GF-D8 (cell line): ENCODE data around the gene TBX2.

Experiments
- DNase-seq: peaks from one replicate; lab custom pipeline; 2025; lab: John Stamatoyannopoulos, UW

Gene TBX2

DNA sequence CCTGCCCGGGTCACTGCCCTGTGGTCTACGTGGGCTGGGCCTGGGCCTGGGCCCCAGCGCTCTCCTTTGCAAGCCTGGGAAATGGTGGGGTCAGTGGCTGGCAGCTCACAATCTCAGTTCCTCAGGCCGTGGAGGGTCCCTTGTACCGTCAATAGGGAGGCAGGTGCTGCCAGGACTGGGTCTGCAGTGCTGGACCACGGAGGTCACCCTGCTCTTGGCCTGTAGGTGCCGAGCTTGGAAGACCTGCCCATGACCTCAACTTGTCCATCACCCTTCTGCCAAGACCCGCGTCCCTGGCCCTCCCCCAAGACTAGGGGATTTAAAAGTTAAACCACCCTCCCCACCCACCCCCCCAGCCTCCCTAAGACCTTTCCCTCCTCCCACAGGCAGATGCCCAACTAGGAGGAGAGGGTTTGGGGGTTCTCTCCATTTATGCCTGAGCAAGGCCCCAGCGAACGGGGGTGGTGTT is 2.5 kb downstream of the TBX2 start:
- no peak for DNase-seq

DNA sequence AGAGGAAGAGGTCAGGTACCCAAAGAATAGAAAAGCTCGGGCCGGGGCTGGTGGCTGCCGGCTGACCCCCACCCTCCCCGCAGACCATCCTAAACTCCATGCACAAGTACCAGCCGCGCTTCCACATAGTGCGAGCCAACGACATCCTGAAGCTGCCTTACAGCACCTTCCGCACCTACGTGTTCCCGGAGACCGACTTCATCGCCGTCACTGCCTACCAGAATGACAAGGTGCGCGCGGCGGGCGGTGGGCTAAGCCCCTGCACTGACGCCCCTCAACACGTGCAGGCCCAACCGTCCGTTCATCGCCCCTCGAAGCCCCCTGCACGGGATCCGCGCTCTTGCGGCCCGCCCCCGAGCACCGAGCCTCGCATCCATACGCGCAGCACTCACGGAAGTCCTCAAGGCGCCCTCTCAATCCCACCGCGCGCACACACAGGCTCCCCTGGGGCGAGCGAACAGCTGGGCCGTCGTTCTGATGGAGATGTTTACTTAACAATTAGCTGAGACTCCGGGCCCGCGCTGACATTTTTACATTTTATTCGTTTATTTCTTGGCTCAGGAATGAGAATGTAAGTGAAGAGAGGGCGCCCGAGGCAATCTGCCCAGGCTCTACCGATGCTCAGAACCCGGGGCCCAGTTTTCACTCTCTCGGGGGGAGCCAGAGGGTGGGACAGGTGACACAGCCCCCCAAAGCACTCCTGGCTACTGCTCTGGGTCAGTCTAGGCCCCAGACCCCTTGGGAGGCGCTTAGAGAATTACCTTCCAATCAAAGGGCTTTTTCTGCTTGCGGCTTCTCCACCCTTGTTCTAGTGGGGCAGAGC is 3.5 kb downstream of the TBX2 start:
- no peak for DNase-seq

DNA sequence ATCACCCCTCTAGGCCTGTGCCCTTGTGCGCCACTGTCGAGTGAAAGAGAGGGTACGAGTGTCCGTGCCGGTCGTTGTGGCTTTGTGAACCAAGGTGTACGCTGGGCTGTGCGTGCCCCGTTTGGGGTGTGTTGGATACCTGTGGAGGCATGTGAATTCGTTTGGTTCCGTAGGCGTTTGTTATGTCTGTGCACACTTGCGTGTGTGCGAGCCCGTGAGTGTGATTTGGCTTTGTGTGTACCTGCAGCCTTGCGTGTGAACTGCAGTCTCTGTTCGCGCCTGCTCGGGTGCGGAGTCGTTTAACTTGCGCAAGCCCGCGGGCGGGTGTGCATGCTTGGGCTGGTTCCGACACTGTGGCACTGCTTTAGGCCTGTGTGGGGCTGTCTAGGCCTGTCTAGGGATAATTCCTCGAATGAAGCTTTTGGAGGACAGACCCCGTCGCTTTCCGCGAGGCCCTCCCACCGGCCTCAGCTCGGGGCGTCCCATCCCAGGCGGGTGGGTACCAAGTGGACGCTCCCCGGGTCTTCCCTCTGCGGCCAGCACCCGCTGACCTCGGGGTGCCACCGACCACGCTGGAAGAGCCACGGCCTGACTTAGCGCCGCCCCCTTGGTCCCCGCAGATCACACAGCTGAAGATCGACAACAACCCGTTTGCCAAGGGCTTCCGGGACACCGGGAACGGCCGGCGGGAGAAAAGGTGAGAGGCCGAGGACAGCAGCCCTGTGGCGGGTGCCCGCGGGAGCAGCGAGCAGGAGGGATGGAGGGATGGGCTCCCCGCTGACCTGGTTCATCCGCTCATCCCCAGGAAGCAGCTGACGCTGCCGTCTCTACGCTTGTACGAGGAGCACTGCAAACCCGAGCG is 4.4 kb downstream of the TBX2 start:
- DNase-seq = no peak

DNA sequence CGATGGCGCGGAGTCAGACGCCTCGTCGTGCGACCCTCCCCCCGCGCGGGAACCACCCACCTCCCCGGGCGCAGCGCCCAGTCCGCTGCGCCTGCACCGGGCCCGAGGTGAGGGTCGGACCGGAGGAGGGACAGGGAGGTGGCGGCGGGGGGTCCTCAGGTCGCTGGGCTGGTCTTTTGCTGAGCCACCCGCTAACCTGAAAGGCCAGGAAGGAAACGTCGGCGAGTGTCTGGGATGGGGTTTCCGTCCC is 4.9 kb downstream of the TBX2 start:
- DNase-seq = no peak

DNA sequence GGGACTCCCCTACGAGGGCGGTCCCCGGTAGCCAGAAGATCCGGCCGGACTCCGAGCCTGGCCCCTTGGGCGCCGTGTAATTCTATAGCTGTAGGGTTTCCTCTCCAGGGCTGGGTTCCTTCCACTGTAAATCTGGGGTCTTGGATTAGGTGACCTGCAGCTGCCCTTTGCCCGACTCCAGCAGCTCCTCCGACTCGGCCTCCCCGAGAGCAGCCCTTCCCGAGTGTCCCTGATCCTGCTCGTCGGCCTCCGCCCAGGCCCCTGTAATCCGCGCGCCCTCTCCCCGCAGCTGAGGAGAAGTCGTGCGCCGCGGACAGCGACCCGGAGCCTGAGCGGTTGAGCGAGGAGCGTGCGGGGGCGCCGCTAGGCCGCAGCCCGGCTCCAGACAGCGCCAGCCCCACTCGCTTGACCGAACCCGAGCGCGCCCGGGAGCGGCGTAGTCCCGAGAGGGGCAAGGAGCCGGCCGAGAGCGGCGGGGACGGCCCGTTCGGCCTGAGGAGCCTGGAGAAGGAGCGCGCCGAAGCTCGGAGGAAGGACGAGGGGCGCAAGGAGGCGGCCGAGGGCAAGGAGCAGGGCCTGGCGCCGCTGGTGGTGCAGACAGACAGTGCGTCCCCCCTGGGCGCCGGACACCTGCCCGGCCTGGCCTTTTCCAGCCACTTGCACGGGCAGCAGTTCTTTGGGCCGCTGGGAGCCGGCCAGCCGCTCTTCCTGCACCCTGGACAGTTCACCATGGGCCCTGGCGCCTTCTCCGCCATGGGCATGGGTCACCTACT is 5.5 kb downstream of the TBX2 start:
- DNase-seq = no peak

DNA sequence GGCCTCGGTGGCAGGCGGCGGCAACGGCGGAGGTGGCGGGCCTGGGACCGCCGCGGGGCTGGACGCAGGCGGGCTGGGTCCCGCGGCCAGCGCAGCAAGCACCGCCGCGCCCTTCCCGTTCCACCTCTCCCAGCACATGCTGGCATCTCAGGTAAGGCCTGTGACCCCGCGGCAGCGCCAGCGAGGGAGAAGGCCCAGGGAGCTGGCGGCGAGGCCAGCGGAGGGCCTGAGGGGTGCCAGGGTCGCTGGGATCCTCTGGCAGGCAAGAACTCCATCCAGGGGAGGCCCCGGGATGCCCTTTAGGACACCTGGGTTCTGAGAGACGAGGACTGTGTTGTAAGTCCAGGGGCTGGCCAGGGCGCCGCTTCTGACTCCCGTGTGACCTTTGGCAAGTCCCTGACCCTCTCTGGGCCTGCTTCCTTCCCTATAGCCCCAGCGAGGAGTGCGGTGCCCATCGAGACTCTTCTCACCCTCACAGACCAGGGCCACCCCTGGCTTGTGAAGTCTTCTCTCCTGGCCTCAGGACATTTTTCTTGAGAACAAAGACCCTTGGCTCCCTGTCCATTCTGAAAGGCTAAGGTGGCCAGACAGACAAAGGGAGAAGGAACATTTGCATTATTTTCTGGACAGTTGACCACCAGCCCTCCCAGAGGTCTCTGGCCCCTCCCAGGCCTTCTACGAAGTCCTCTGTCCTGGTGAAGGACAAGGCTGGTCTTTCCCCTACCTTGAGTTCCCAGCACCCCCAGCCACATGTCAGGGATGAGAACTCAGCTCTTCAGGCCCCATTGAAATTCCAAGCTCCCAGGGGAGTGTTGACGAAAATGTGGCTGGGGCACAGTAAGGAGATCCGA is 6.3 kb downstream of the TBX2 start:
- DNase-seq = no peak

DNA sequence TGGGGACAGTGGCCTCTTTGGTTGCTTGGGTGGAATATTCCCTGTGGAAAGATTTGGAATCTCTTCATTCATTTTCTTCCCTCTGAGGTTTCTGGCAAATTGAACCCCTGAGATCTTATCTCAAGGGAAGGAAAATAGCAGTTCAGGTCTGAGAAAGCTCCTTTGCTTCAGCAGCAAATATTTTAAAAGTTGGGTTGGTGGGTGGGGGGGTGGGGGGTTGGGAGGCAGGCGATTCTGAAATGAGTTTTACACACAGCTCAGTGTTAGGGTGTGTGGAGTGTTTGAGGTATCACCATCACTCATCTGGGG is 6.8 kb downstream of the TBX2 start:
- DNase-seq = no peak

DNA sequence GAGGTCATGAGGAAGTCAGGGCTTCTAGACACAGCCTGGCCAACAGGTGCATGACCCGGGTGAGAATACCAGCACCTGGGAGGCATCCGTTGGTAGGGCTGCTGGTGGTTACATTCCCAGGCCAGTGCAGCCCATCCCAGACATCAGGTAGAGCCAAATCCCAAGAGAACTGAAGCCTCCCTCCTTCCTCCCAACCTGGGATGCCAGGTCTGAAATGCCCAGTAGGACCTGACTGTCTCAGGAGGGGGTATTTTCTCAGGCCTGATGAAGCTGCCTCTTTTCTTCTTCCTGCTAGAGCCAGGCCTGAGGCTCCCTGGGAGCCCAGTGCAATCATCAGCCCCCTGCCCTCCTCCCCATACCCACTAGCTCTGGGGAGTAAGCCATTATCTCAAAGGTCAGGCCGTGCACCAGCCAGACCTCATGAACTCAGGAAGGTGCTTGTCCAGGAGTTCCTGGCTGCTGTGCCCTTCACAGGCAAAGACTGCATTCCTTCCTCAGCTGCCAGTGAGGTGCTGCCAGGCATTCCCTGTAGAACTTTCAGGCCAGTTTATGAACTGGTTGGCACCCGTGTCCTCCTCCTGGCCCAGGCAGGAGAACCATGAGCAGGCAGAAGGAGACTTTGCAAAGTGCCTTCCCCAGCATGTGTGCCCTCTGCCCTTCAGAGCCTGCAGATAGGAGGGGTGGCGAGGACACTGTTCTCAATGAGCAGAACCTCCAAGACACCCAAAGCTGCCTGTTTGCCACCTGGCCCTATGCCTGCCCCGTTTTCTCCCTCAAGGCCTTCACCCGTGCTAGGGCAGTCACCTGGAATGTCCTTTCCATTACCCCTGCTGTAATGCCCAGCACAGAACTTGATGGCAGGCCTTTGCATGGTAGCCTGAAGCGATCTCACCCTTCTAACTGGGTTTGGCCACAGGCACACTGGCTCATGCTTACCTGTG is 7.6 kb downstream of the TBX2 start:
- DNase-seq = no peak

DNA sequence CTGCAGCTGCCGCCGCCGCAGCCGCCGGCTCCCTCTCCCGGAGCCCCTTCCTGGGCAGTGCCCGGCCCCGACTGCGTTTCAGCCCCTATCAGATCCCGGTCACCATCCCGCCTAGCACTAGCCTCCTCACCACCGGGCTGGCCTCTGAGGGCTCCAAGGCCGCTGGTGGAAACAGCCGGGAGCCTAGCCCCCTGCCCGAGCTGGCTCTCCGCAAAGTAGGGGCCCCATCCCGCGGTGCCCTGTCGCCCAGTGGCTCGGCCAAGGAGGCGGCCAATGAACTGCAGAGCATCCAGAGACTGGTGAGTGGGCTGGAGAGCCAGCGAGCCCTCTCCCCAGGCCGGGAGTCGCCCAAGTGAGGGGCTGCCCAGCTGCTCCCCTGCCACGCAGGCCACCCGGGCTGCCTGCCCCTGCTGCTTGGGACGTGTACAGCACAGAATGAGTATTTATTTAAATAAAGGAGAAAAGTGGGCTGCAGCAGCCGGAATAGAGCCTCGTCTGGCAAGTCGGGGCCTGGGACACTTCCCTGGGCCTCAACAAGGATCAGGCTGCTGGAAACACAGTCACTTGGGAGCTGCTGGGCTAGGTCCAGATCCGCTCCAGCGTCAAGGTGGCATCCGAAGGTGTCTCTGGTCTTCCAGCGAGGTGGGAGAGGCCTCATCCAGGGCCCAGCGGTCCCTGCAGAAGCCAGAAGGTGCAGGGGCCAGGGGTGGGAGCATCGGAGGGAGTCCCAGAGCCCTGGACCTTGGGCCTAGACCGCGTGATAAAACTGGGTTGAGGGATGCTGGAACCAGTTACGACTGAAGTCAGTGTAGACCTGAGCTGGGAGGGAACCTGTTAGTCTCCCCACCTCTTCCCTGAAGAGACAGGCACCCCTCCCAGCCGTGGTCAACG is 8.8 kb downstream of the TBX2 start:
- no peak for DNase-seq

DNA sequence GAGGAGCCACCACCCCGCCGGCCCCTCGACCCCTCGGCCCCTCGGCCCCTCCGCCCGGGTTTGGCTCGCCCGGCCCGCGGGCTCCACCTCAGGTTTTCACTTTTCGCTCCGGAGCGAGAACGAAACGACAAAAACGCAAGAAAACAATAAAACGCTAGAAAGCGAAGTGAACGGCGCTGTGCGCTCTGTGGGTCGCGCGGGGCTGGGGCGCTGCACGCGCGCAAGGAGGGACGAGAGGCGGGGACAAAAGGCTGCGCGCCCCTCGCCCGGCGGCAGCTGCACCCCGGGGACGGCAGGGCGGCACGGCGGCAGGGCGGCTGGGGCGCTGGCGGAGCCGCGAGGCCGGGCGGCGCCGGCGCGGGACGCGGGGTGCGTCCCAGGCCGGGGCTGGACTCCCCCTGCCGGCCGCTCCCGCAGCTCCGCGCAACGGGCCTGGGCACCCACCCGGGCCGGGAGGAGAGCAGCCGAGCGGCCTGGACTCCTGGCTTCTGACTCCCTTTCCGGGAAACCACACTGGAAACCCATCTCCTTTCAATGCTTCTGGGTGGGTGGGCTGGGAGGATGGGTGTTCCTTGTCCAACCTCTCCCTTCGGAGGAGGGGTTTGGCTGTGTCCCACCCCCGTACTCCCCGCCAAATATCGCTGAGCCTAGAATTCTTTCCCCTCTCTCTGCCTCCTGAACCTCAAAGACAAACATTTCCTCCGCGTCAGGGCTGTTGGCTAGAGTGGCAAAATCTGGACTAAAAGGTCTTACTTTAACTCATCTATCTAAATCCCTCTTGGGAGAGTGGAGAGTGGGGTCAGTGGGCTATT is 9.9 kb downstream of the TBX2 start:
- no peak for DNase-seq

DNA sequence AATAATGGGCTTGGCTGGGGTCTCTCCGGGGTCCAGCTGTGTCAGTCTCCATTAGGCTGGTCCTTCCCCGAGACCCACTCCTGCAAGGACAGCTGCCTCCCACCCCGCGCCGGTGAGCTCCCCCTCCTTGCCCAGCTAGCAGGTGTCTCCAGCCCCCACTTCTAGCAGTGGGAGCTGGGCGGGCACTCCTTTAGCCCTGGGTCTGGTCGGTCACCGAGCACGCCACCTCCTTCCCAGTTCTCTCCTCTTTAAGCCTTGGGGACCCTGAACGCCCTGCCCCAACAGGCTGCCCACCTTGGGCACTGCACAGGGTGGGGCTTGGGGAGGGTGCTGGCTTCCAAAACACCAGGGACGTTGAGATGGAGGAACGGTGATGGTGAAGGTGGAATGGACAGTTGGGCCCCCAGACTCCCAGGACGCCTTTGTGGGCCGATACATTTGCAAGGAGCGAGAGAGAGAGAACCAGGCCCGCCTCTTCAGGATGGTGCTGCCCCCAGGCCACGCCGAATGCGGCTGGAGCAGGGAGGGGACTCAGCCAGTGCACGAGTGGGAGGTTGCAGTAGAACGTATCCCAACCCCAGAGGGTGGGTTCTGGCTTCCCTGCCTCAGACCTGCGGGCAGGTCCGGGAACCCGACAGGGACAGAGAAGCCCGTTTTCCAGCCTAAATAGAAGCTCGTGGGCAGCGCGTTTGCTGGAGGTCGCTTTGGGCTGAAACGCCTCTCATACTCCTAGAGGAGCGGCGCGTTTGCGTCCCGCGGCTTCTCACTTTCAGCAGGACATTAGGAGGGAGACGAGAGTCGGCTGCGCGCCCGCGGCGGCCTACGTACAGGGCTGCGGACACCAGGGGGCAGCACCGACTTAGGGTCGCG is 10.7 kb downstream of the TBX2 start:
- DNase-seq = no peak

DNA sequence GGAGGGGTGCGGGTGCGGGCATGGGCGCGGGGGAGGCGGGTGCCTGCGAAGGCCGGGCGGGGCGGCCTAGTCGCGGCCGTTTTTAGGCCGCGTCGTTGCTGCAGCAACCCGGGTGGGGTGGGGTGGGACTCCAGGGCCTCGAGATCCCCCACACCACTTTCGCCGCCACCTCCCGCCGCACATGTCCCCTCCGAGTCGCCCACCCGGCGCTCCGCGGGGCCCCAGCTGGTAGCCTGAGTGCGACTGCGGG is 11.3 kb downstream of the TBX2 start:
- no peak for DNase-seq

DNA sequence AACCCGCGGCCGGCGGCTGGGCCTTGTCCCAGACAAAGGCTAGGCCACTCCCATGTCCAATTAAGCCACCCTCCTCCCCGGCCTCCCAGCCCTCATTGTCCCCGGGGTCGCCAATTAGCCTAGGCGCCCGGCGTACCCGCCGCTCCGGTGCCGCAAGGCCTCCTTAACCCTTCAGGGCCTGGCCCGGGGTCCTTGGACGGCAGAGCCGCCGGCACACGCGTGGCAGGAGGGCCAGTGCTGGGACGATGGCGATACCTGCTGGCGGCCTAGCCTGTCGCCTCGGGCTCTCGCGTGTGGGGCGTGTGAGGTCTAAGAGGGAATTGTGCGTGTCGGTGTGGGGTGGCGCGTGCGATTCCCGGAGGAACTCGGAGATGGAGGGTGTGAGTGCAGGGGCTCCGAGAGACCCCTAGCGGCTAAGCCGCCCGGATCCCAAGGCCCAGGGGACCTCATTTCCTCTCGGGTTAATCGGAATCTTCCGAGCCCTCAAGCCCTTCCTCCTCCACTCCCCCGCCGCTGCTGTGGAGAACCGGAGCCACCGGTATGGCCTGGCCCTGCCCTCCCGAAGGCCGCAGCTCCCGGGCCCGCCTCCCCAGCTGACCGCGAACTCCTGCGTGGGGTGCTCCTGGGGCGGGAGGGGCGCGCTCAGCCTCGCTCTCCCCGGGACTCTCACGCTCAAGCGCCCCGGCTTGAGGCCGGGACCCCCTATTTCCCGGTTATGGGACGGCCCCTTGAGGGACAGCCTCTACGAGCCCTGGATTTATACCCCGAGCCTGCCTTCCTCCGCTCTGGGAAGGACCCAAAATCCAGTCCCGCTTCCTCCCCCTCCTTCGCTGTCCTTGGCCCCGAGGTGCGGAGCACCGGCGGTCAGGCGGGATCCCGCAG is 11.9 kb downstream of the TBX2 start:
- DNase-seq = no peak

DNA sequence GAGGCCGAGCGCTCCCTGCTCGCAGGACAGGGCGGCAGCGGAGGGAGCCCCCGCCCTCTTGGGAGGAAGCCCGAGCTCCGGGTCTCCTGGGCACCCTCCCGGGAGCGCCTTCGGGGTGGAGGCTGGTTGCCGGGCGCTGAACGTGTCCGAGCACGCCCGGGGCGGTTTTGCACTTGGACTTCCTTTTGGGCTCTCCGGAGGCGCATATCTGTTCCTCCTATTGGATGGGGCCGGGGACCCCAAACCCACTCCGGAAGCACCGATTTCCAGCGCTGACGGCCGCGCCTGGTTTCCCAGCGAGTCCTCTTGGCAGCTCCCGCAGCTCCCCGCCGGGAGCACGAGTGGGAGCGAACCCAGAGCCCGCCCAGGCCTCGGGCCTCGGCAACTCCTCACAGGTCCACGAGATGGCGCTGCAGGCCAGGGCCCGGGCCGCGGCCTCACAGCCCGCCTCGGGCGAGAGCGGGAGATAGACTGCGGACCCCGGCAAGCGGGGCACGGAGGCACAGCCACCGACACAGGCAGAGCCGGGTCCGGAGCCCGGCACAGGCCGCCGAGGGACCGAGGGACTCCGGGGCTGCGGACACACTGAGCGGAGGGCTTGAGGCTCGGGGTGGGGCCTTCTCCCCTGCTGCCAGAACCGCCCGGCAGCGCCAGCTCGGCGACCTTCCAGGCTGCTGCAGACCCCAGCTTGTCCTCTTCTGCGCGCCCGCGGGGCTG is 12.7 kb downstream of the TBX2 start:
- no peak for DNase-seq

DNA sequence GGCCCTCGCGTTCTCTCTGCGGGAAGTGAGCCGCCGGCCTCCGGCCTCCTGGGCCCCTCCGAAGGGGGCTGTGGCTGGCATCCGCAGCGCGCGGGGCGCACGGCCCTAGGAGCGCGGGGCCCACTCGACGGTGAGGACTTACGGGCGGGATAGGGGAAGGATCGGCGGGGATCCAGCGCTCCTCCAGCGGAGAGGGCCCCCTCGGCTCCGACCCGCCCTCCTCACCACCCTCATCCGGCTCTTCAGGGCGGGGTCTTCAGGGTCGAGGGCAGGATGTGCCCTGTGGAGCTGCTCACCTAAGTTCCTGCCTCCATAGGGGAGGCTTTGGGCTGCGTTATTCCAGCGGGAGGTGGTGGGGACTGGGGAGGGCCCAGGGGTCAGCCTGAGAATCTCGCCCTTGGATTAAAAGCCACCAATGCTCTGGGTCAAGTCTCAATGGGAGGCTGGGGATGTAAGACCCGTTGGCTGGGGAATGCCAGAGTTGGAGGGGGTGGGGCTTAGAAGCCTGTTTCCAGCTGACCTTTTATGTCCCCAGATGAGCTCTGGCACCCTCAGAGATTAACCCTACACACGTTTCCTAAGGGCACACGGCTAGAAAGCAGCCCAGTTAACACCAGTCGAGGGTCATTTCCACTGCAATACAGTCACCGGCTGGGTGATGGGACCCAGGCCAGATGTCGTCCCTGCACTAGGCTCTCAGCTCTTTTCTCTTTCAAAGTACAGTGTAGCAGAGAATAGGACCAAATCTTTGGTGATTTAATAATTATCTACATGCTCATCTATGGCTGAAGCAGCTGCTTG is 13.4 kb downstream of the TBX2 start:
- no peak for DNase-seq

DNA sequence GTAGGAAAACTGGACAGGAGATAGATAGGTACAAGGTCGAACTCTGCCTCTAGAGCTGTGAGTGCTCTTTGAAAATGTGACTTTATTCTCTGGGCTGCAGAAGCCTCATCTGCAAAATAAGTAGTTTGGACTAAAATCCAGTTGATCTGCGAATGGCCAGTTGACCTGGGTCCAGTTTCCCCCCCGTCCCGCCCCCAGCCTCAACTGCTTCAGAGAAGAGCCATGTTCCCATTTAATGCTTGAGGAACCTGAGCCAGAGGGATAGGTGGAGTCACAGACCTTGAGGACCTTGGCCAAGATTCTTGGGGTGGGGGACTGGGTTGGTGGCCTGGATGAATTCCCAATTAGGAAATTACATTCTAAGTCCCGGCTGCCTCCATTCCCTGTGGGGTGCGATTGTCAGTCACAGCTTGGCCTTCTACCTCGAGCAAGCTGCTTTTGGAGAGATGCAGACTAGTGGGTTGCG is 14.1 kb downstream of the TBX2 start:
- no peak for DNase-seq
